GM19099 (cell line): Measurements from ENCODE around the gene BTRC.

Experiments used
- POLR2A ChIP-seq: IDR thresholded peaks from 3 replicates; pipeline ENCODE4 v1.6.1; 2011; ENCODE audit warnings: low read depth; ENCODE audit not compliant: insufficient read length; ENCODE audit errors: extremely low read depth

BTRC gene

DNA sequence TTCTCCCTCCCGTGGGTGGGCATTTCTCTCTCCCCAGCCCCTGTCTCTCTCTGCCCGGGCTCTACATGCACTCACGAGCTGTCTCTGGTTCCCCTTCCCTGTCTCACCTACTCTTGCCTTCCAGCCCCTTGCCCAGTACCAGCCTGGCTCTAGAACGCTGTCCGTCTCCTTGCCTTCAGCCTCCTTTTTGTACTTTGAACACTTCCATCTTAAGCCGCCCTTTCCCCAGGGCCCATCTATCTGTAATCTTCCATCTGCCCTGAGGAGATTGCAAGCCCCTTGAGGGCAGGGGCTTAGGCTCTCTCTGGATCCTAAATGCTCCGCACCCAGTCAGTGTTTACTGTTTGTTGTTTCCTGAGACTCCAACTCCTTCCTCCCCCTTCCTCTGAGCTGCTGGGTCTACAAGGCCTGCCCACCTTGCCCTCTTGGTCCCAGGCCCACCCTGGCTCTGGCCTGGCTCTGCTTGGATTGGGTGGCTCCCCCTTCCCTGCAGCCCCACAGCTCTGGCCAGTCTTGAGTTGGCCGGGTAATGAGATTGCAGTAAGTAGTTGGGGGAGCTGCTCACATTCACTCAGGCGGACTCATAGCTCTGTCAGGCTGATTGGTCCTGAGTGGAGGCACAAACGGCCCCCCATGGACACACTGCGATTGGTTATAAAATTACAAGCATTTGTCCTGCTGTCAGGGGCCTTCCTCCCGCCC lies 205.8 kb downstream of the BTRC start:
- TF ChIP-seq POLR2A: no peak

DNA sequence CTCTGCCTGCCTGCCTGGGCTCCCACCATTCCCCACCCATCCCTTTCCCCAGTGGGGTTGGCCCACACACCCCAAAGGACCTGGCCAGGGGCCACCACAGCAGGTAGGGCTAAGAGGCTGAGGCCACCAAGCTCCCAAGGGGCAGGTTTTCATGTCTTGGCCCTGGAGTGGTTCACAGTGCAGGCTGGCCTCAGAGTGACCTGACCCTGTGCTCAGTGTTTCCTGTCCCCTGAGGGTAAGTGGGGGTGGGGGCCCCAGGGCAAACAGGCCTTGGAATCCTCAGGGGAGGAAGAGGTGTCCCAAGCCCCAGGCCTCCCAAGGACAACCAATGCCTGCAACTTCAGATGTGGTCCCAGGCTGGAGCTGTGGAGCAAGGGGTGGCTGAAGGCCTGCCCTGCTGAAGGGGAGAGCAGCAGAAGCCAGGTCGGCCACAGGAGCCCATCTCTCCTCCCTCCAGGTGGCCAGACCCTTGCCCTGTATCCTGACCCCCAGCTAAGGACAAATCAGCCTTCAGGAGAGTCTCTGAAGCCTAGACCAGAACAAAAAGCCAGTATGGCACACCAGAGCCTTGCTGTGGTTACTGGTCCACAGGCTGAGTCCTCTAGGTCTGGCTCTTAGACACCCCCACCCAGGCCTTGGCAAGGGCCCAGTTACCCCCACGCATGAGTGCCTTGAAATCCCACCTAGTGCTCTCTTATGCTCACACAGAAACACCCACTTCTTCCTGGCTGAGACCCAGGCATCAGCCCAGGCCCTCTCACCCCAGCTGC lies 206.5 kb downstream of the BTRC start:
- TF ChIP-seq POLR2A: no peak

DNA sequence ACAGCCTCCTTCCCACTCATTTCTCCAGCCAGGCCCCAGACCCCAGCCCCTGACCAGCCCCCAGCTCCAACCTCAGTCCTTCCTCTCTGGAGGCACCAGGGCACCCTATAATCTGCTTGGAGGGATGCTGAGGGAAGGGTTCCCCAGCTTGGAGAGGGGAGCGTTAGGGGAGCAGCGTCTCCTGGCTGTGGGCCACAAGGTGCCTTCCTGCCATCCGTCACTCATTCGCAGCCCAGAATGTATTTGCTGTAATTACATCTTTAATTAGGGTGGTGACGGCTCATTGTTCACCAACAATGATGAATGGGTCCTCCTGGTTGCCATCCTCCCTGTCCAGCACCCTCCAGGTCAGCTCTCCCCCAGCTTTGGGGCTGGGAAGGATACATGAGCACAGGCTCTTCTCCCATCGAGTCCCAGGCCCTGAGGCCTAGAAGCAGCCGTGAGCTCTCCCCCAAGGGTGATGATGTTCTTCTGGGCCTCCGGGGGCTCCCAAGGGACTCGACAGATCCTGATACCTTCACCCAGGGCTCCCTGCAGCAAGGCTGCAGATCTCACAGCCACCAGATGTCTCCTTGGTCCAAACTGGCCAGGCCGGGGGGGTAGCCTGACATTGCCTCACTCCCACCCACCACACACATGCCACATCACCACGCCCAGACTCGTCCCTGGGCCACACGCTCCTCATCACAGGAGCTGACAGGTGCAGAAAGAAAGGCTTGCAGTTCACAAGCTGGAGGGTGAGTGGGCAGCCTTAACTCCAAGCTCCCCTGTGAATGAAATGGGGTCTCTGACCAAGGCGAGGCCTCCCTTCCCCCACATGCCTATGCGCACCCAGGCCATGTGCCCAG lies 207.3 kb downstream of the BTRC start:
- TF ChIP-seq POLR2A: no peak

DNA sequence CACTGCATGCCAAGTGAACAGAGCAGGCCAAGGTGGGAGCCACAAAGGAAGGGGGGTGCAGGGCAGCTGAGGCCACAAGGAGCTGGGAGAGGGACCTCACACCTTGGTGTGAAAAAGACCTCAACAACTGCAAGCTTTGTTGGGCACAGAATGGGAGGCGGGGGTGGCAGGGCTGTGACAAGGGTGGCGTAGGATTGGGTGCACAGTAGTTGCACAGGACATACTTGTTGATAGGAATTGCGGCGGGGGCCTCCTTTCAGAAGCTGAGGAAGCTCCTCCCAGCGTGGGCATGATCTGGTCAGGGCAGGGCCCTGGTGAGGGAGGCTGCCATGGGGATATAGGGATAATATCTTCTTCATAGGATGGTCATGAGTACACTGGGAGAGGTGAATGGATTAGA lies 208.3 kb downstream of the BTRC start:
- no peak for TF ChIP-seq POLR2A

DNA sequence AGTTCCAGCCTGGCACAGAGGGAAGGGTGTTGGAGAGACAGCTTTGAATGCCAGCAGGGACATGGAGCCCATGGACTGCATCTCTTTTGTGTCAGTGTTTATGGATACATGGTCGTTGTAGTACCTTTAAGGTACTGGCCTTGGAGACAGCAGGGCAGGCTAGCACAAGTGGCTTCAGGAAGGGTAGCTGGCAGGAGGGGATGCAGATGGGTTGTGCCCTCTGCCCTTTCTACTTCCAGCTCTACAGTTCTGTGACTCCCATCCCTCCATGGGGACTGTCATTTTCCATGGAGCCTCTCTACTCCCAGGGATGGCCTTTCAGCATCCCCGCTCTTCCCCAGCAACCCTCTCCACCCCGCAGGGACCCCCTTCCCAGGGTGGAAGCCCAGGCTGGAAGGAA lies 209.0 kb downstream of the BTRC start:
- no peak for TF ChIP-seq POLR2A

DNA sequence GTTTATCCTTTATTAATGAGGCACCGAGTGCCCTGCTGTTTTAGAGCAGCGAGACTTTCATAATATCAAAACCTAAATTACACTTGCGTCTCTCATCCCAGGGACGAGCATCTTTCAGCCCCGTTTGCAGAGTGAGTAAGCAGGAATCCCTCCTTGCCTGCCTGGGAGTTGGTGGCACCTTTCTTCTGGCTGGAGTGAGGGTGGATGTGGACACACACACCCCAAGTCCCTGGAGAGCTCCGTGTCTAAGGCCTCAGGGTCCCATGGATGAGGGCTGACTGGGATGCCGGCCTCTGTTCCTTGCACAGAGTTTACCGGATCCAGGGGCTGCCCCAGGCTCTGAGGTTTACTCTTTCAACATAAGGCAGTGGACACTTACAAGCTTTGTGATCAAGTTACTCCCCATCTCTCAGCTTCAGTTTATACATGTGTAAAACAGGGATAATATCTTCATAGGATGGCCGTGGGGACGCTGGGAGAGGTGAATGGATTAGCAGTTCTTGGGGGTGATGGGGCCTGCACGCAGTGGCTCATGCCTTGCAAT lies 209.6 kb downstream of the BTRC start:
- no peak for TF ChIP-seq POLR2A

DNA sequence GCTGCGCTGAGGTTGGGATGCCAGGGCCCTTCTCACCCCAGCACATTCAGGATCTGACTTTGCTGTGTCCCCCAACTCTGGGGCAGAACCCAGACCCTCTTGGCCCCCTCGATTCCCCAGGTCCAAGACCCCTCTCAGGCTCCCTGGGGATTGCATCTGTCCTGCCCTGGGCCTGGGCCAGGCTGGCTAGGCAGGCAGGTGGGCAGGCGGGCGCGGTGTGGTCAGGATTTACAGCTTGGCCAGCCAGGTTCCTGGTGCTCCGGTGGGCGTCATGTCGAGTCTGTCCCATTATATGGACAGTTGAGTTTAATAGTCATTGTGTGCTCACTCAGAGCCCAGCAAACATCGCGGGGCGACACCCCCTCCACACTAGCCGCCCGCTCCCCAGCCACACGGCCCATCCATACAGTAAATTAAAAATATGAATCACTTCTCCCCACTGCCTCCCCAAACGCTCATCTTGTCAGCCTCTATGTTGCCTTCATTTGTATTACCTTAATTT lies 210.6 kb downstream of the BTRC start:
- TF ChIP-seq POLR2A: no peak

DNA sequence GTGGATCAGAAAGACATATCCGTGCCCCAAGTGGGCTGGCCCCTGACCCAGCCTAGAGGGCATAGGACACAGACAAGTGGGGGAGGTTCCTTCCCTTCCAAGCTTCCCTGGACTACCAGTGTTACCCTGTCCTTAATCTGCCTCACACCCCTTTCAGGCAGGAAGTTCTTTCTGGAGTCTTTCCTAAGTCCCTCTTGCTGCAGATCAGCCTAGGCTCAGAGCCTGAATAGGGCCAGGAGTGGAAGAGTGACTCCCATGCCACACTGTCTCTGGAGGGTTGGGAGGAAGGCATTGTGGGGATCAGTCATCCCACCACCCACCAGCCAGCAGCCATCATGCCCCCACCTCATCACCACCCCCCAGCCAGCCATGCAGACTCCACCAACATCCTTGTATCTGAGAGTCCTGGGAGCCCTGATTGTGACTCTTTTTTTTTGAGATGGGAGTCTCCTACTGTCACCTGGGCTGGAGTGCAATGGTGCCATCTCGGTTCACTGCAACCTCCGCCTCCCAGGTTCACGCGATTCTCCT lies 211.5 kb downstream of the BTRC start:
- no peak for TF ChIP-seq POLR2A

DNA sequence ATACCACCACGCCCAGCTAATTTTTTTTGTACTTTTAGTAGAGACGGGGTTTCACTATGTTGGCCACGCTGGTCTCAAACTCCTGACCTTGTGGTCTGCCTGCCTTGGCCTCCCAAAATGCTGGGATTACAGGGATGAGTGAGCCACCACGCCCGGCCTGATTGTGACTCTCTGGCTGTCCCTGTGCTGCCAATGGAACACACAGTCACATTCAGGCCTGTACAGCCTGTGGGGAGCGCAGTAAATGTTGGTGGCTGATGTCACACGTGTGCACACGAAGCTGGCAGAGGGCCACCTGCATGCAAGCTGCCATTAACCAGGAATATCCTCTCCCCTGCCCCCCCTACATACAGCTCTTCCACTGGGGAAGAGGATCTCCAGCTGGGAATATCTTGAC lies 212.0 kb downstream of the BTRC start:
- no peak for TF ChIP-seq POLR2A

DNA sequence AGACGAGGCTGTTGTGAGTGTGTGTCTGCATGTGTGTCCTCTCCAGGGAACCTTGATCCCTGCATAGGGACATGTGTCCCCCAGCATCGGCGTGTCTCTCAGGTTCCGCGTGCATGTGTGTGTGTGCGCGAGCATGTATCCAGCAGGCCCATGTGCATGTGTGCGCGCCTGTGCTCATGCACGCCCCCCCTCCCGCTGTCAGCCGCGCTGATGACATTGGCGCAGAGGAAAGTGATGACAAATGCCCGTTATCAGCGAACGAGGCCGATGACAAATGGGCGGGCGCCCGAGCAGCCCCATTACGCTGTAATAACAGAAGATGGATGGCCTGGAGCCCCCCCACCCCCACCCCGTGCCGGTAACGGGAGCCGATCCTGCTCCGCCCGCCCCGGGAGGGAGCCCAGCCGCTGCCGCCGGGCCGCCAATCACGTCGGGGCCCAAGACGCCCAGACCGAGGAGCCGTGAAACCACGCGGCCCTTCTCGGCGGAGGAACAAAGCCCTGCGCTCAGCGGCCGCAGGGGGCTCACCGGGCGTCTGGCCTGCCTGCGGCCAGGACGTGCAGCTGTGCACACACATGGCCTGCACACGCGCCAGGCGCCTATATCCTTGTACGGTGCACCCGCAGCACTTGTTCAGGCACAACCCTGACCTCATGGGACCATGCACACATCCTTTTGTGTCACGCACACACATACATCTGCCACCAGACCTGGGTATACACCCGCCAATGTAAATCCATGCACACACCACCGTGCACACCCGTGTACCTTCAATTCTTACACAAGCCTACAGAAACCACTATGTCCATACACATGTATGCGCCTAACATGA lies 212.6 kb downstream of the BTRC start:
- TF ChIP-seq POLR2A: no peak

DNA sequence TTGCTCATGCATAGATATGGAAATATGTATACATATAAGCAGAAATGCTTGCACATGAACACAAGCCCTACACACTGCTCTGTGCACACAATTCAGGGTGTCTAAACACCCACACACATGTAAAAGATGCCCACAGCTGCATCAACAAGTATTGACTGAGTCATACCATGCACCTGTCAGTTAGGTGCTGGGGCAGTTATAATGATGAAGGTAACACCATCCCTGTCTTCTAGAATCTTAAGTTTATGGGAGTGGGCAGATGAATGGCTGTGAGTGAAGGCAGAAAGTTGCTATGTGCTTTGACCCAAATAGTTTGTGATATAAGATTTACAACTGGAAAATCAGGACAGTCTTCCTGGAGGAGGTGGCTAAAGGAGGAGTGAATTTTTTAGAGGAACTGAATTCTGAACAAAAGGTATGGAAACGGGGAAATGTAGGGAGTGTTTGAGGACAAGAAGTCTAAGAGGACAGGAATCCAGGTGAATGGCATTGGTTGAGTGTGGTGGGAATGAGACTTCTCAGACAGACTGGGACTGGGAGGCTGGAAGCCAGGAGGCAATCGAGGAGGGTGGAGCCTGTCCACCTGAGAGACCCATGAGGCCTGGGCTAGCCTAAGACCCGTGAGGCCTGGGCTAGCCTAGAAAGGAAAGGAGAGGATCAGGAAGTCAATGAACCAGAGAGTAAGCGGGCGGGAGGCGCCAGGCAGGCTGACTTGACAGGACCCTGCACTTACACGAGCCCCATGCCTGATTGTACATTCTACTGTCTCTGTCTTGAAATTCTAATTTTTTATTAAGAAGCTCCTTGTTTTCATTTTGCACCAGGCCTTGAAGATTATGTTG lies 213.4 kb downstream of the BTRC start:
- TF ChIP-seq POLR2A: no peak

DNA sequence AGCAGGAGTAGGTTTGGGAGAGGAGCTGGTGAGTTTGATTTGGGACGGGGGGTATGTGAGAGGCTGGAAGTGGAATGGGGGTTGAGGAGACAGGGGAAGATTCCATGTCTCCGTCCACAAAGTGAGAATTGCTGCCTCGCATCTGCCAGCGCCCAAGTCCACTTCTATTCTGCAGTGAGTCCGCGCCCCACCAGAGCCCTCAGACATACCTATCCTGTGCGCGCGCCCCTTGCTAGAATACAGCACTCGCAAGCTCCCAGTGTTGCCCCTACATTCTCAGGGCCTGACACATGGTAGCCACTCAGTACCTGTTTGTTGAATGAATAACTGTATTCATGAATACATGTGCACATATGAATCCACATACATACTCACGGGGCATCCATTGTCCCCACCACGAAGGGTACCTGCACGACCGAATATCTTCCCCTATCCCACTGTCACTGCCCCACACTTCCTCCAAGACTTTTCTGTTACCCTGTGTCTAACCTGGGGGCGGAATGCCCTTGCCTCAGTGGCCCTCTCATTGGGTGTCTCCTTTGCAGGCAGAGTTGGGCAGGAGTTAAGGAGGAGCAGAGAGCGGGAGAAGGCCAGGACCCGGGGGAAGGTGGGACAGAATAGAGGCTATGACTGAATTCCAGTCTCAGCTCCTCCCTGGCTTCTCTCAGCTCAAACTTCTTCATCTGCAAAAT lies 214.2 kb downstream of the BTRC start:
- no peak for TF ChIP-seq POLR2A

DNA sequence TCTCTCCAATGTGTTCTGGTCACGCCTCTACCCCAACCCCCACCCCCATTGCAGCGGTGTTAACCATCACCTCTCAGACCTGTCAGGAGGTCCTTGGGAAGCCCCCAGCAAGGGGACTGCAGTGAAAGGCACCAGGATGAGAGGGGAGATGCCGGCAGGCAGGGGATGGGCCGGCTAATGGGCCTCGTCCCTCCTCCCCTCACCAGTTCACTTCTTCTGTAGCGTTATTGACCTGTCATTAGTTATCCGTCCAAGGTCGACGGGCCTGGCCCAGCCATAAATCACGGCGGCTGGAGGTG lies 215.3 kb downstream of the BTRC start:
- TF ChIP-seq POLR2A: no peak
